Uterus (tissue), 4 donors: ENCODE results near the gene TOMM5. TPM values are rescaled to one million over a fixed set of nuclear protein-coding genes. Genes with fewer than 3 reads are reported as not detected.

Source experiments
- DNase-seq, 2 donors: peaks; one replicate each; pipeline ENCODE4 v3.0.0-alpha.2; 2019 to 2020
- H3K27ac ChIP-seq, 2 donors: fragments of 200-600 bp; sonication (generic); 1 replicate in 1 of 2; 2 replicates in 1 of 2; pipeline ENCODE4 v1.5.1; 2016 to 2018
- H3K27me3 ChIP-seq, 2 donors: fragments of 200-600 bp; sonication (generic); one replicate each; pipeline ENCODE4 v1.5.1; 2018 to 2019; ENCODE audit warnings: control low read depth in 1 of 2
- H3K36me3 ChIP-seq, 2 donors: fragments of 200-600 bp; sonication (generic); one replicate each; pipeline ENCODE4 v1.5.1; 2019; ENCODE audit warnings: control low read depth in 1 of 2
- H3K4me1 ChIP-seq, 2 donors: fragments of 200-600 bp; sonication (generic); one replicate each; pipeline ENCODE4 v1.5.1; 2018 to 2019; ENCODE audit warnings: control low read depth in 1 of 2
- H3K4me3 ChIP-seq, 2 donors: fragments of 200-600 bp; sonication (generic); 1 replicate in 1 of 2; 2 replicates in 1 of 2; pipeline ENCODE4 v1.5.1; 2018 to 2019; ENCODE audit warnings: mild to moderate bottlenecking in 1 of 2
- H3K9me3 ChIP-seq, 2 donors: fragments of 200-600 bp; sonication (generic); one replicate each; pipeline ENCODE4 v1.5.1; 2019; ENCODE audit warnings: control low read depth in 1 of 2
- POLR2A ChIP-seq, 2 donors: fragments of 450-650 bp; IDR thresholded peaks; one replicate each; pipeline ENCODE4 v1.6.1; 2016; ENCODE audit warnings: antibody characterized with exemption in 2 of 2, mild to moderate bottlenecking in 1 of 2, moderate library complexity in 1 of 2
- intact Hi-C: fragments of 100-400 bp; cut with DNase I; formaldehyde crosslinking; loops from one replicate; pipeline ENCODE4 v1.15.1; 2023; ENCODE audit warnings: low total_unique reads
- total RNA-seq, 4 donors: library from RNA; depleted of rRNA in 3 of 4; stranded (reverse); fragments of >200 nt in 3 of 4; gene quantifications; one replicate each; pipeline versions ENCODE4 v1.1.0 to v1.2.4, GENCODE V29; 2014 to 2023
- TF ChIP-seq, protein P1 (sequence below), 4 experiments: fragments of 200-600 bp in 2 of 4; fragments of 450-650 bp in 2 of 4; sonication (generic) in 2 of 4; IDR thresholded peaks; one replicate each; pipeline ENCODE4 v1.5.1; 2016 to 2019; ENCODE audit warnings: antibody characterized with exemption in 4 of 4, mild to moderate bottlenecking in 2 of 4, moderate library complexity in 1 of 4
- donor health status: DM: yes; HTN: yes; CAD: no.

The TOMM5 gene
- total RNA-seq, 4 donors from 2014 or later, result 58.1 to 136 (median 94.7) TPM

DNA sequence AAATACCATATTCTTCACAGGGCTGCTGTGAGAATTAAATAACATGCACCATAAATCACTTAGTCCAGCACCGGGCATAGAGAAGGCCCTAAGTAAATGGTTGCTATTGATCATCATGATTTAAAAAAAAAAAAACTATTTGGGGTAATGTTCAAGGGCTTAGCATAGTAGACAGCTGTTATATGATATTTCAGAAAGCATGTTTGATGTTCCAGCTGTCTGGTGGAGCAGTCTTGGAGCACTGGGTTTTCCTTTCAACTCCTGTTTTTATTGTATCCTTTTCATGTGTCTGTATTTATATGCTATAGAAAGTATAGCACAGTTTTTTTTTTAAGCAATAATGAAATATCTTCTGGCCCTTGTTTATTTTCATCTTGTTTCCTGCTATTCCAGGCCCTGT, 28.0 kb upstream of the TOMM5 start:
- H3K27me3 ChIP-seq, result no peaks in the 10 kb centered on the region
- H3K9me3 ChIP-seq, result no peaks in the 10 kb centered on the region
- intact Hi-C loops, result no loop called here
- no peaks in the 10 kb centered on the region for H3K4me1 ChIP-seq
- TF ChIP-seq, protein P1, sequence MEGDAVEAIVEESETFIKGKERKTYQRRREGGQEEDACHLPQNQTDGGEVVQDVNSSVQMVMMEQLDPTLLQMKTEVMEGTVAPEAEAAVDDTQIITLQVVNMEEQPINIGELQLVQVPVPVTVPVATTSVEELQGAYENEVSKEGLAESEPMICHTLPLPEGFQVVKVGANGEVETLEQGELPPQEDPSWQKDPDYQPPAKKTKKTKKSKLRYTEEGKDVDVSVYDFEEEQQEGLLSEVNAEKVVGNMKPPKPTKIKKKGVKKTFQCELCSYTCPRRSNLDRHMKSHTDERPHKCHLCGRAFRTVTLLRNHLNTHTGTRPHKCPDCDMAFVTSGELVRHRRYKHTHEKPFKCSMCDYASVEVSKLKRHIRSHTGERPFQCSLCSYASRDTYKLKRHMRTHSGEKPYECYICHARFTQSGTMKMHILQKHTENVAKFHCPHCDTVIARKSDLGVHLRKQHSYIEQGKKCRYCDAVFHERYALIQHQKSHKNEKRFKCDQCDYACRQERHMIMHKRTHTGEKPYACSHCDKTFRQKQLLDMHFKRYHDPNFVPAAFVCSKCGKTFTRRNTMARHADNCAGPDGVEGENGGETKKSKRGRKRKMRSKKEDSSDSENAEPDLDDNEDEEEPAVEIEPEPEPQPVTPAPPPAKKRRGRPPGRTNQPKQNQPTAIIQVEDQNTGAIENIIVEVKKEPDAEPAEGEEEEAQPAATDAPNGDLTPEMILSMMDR (IDR thresholded peaks at IDR 0.05), result no peak
- no peak for TF ChIP-seq POLR2A (IDR thresholded peaks at IDR 0.05)
- H3K27ac ChIP-seq, result no peak overlapping the region
- H3K4me3 ChIP-seq, result no peak overlapping the region
- H3K36me3 ChIP-seq, result no peaks in the 10 kb centered on the region
- DNase-seq, result no peak

DNA sequence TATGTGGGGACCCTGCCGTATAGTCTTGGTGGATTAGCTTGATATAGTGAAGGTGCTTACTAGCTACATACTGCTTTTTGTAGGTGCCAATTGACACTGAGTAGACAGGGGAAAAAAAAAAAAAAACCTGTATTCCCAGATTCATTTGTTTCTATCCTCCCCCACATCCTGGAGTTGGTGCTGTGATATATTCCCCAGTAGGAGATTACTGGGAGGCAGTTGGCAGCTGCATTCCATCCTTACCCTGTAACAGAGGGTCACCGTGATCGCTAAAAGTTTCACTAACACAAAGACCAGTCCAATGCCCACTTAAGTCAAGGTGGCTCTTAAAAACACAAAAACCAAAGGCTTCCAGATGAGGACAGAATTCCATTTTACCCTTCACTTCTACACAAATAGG, 27.4 kb upstream of the TOMM5 start:
- DNase-seq, result no peak
- H3K4me1 ChIP-seq, result no peaks in the 10 kb centered on the region
- no peak for TF ChIP-seq POLR2A (IDR thresholded peaks at IDR 0.05)
- TF ChIP-seq, protein P1 (IDR thresholded peaks at IDR 0.05), result no peak
- H3K4me3 ChIP-seq, result no peak overlapping the region
- no peaks in the 10 kb centered on the region for H3K36me3 ChIP-seq
- no peaks in the 10 kb centered on the region for H3K9me3 ChIP-seq
- intact Hi-C loops, result no loop called here
- no peak overlapping the region for H3K27ac ChIP-seq
- H3K27me3 ChIP-seq, result no peaks in the 10 kb centered on the region

DNA sequence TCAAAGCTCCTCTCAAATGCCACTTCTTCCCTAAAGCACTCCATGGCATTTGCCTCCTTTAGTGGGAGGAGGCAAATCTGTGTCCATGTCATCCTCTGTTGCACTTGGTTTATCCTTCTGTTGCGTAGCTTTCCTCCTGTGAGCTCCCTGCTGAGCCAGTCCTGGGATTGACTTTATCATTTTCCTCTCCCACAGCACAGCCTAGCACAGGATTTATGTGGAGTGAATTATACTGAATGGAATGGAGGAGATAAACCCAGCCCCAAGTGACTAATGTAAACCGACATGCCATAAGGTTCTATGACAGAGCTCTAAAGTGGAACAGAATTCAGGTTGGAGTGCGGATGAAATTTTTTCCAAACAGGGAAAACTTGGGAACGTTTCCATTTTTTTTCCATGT, 26.4 kb upstream of the TOMM5 start:
- no peak for DNase-seq
- H3K27ac ChIP-seq, result no peak overlapping the region
- no peak for TF ChIP-seq POLR2A (IDR thresholded peaks at IDR 0.05)
- TF ChIP-seq, protein P1 (IDR thresholded peaks at IDR 0.05), result no peak
- intact Hi-C loops, result no loop called here
- no peaks in the 10 kb centered on the region for H3K9me3 ChIP-seq
- H3K36me3 ChIP-seq, result no peaks in the 10 kb centered on the region
- H3K27me3 ChIP-seq, result no peaks in the 10 kb centered on the region
- no peak overlapping the region for H3K4me3 ChIP-seq
- no peaks in the 10 kb centered on the region for H3K4me1 ChIP-seq

DNA sequence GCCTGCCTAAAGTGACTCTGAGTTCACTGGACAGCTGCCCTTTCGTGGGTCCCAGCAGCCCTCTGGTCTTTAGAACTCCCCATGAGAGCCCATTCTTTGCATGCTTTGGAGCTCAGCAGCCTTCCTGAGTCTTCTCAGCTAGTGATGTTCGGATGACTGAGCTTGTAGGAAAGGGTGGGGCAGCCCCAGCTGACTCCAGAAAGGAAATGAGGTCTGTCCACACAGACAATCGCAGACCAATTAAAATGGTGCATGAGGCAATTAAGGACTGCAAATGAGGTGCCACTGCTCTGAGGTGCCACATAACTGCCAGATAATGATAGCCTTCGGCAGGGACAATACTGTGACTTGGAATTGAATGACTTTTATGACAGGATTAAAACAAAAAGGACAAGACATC, 25.4 kb upstream of the TOMM5 start:
- no peak for DNase-seq
- TF ChIP-seq, protein P1 (IDR thresholded peaks at IDR 0.05), result no peak
- intact Hi-C loops, result no loop called here
- Histone ChIP-seq H3K36me3 (no peaks in the 10 kb centered on the region), H3K4me1 (no peaks in the 10 kb centered on the region), H3K27ac (no peak overlapping the region), H3K4me3 (no peak overlapping the region), H3K27me3 (no peaks in the 10 kb centered on the region), H3K9me3 (no peaks in the 10 kb centered on the region)

DNA sequence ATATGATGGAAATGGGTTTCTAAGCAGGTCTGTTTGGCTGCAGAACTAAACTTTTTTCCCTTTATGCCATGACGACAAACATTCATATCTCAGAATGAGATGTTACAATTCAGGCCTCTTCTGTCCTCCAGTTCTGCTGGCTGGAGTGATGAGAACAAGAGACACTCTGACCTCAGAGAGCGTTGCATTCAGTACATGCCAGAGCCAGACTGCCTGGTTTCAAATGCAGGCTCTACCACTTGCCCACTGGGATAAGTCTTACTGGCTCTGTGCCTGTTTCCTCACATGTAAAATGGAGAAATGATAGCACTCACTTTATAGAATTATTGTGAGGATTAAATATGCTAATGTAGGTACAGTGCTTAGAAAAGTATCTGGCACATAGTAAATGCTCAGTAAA, 24.8 kb upstream of the TOMM5 start:
- no peaks in the 10 kb centered on the region for H3K4me1 ChIP-seq
- H3K27me3 ChIP-seq, result no peaks in the 10 kb centered on the region
- H3K36me3 ChIP-seq, result no peaks in the 10 kb centered on the region
- intact Hi-C loops, result no loop called here
- H3K27ac ChIP-seq, result no peak overlapping the region
- H3K4me3 ChIP-seq, result no peak overlapping the region
- no peaks in the 10 kb centered on the region for H3K9me3 ChIP-seq
- no peak for DNase-seq
- TF ChIP-seq, protein P1 (IDR thresholded peaks at IDR 0.05), result no peak
- no peak for TF ChIP-seq POLR2A (IDR thresholded peaks at IDR 0.05)
